ENCODE data around the gene TMEM134. TPM values are rescaled to one million over a fixed set of nuclear protein-coding genes. Genes with fewer than 3 reads are reported as not detected.

TMEM134 gene
- total RNA-seq, 2 experiments from 2014 or later = 26.8 to 76.9 TPM

DNA sequence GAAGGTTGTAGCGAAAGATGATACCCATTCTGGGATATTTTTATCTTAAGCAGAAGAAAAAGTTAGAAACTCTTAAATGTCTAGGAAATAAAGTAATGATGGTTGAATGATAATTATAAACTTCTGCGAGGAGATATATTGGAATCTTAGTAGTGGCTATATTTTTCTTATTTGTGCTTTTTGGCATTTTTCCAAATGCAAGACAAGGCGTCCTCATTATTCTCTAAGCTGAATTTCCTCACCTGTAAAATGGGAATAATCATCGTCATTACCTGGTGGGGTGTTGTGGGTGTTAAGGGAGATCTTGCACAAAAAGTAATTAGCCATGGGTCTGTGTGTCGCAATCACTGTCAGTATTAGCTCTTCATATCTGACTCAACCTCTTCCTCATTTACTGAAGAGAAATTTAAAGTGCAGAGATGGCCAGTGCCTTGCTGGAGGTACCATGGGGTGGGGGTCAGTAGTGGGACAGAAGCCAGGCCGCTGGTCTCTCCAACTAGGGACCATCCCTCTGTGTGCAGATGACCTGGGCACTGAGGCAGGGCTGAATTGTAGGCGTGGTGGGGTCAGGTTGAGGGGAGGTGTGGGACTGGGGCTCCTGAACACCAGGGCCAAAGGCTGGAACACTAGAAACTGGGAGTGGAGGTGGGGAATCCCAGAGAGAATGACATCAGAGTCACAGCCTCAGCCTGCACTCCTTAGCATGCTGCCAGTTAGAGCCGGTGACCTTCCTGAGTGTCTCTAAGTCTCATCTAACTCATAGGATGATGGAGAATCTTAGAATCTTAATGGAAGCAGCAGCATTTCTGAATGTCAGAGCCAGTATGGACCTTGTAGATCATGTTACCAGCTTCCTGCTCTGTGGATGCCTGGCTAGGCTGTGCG, 32.0 kb upstream of the TMEM134 start:
- Histone ChIP-seq H3K79me2 (ENCODE audit: insufficient read depth, low read depth, low read length) (peaks cover 4% of the 10 kb centered on the region; the same call in 1 of the 2 replicates), H3K4me2 (ENCODE audit: low read length) (no peak overlapping the region), H3K9me3 (ENCODE audit: low read length) (no peaks in the 10 kb centered on the region), H3K9me2 (ENCODE audit: insufficient read depth, low read length) (no peaks in the 10 kb centered on the region), H4K20me1 (ENCODE audit: insufficient read depth, low read length) (no peaks in the 10 kb centered on the region), H3K4me3 (ENCODE audit: low read depth, low read length, poor library complexity, severe bottlenecking) (no peak overlapping the region), H2AFZ (ENCODE audit: low read length) (no peak overlapping the region), H3K36me3 (ENCODE audit: insufficient read depth, low read length) (peaks cover 9% of the 10 kb centered on the region; the same call in 1 of the 2 replicates), H3K4me1 (ENCODE audit: insufficient read depth, low read length, poor library complexity, severe bottlenecking) (peaks cover 17% of the 10 kb centered on the region), H3K27ac (ENCODE audit: low read depth, low read length, poor library complexity, severe bottlenecking) (no peak overlapping the region)
- BruUV-seq (replicated peaks) = no TSS peak
- TF ChIP-seq, protein P1, sequence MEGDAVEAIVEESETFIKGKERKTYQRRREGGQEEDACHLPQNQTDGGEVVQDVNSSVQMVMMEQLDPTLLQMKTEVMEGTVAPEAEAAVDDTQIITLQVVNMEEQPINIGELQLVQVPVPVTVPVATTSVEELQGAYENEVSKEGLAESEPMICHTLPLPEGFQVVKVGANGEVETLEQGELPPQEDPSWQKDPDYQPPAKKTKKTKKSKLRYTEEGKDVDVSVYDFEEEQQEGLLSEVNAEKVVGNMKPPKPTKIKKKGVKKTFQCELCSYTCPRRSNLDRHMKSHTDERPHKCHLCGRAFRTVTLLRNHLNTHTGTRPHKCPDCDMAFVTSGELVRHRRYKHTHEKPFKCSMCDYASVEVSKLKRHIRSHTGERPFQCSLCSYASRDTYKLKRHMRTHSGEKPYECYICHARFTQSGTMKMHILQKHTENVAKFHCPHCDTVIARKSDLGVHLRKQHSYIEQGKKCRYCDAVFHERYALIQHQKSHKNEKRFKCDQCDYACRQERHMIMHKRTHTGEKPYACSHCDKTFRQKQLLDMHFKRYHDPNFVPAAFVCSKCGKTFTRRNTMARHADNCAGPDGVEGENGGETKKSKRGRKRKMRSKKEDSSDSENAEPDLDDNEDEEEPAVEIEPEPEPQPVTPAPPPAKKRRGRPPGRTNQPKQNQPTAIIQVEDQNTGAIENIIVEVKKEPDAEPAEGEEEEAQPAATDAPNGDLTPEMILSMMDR (conservative IDR thresholded peaks at IDR 0.05; ENCODE audit: low read length) = no peak
- CTCF ChIA-PET (ENCODE audit: unreplicated experiment) = no interaction called here
- POLR2A ChIA-PET = no interaction called here
- intact Hi-C loops (cut with micrococcal nuclease; ENCODE audit: unreplicated experiment) = no loop called here
- no peak for DNase-seq (ENCODE audit: low spot score)

DNA sequence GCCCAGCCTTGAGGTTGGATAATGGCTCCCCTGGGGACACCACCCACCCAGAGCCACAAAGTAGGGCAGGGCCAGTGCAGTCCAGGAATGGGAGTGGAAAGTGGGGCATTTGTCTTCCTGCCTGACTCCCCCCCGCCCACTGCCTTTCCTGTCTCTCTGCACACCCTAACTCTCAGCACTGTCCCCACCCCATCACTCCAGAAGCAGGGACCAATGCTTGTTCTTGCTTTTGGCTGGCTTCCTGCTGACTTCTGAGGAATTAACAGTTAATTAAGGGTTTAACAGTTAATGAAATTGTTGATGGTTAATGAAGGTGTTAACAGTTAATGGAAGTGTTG, 31.4 kb upstream of the TMEM134 start:
- H3K36me3 ChIP-seq (ENCODE audit: insufficient read depth, low read length) = peaks cover 9% of the 10 kb centered on the region; the same call in 1 of the 2 replicates
- CTCF ChIA-PET (ENCODE audit: unreplicated experiment) = no interaction called here
- H4K20me1 ChIP-seq (ENCODE audit: insufficient read depth, low read length) = no peaks in the 10 kb centered on the region

More for the DNA sequence above, 31.4 kb upstream of the TMEM134 start:
- no peak for DNase-seq (ENCODE audit: low spot score)
- no TSS peak for BruUV-seq (replicated peaks)
- Histone ChIP-seq H3K27ac (ENCODE audit: low read depth, low read length, poor library complexity, severe bottlenecking) (no peak overlapping the region), H3K4me2 (ENCODE audit: low read length) (no peak overlapping the region), H3K4me1 (ENCODE audit: insufficient read depth, low read length, poor library complexity, severe bottlenecking) (peaks cover 11% of the 10 kb centered on the region), H3K79me2 (ENCODE audit: insufficient read depth, low read depth, low read length) (peaks cover 4% of the 10 kb centered on the region; the same call in 1 of the 2 replicates), H3K9me3 (ENCODE audit: low read length) (no peaks in the 10 kb centered on the region), H3K9me2 (ENCODE audit: insufficient read depth, low read length) (no peaks in the 10 kb centered on the region), H2AFZ (ENCODE audit: low read length) (no peak overlapping the region), H3K4me3 (ENCODE audit: low read depth, low read length, poor library complexity, severe bottlenecking) (no peak overlapping the region)
- TF ChIP-seq, protein P1 (conservative IDR thresholded peaks at IDR 0.05; ENCODE audit: low read length) = no peak
- no peak for TF ChIP-seq EZH2phosphoT487 (IDR thresholded peaks at IDR 0.05; ENCODE audit: borderline replicate concordance, low read depth, low read length)
- POLR2A ChIA-PET = no interaction called here
- intact Hi-C loops (cut with micrococcal nuclease; ENCODE audit: unreplicated experiment) = no loop called here

Data from OCI-LY7 (cell line).